ENCODE measurements around the gene TMEM139.

Gene TMEM139

GRCh38 chr7:143290293-143290692 lies 5.5 kb downstream of the TMEM139 start:
- DNase-seq = no peak

- DNase-seq = no peak
Observed at GRCh38 chr7:143292876-143293275, 8.1 kb downstream of the TMEM139 start.

- DNase-seq = no peak
Observed at GRCh38 chr7:143295870-143296269, 11.1 kb downstream of the TMEM139 start.

GRCh38 chr7:143296686-143297085 lies 11.9 kb downstream of the TMEM139 start:
- no peak for DNase-seq

- DNase-seq = no peak
Observed at GRCh38 chr7:143299346-143299745, 14.6 kb downstream of the TMEM139 start.

GRCh38 chr7:143299840-143300239 lies 15.1 kb downstream of the TMEM139 start:
- no peak for DNase-seq

- no peak for DNase-seq
Observed at GRCh38 chr7:143300959-143301935, 16.5 kb downstream of the TMEM139 start.

GRCh38 chr7:143303733-143304132 lies 19.0 kb downstream of the TMEM139 start:
- DNase-seq = no peak

GRCh38 chr7:143304938-143305337 lies 20.2 kb downstream of the TMEM139 start:
- DNase-seq = no peak

- no peak for DNase-seq
Observed at GRCh38 chr7:143305423-143306070, 20.8 kb downstream of the TMEM139 start.

GRCh38 chr7:143308632-143309031 lies 23.9 kb downstream of the TMEM139 start:
- DNase-seq = no peak

- no peak for DNase-seq
Observed at GRCh38 chr7:143314127-143314526, 29.4 kb downstream of the TMEM139 start.

GRCh38 chr7:143315776-143316175 lies 31.0 kb downstream of the TMEM139 start, which contains the start of gene CLCN1:
TSS of gene CLCN1 (plus strand) at chr7:143316111. CDS start at chr7:143316213, 102 bp downstream.
- DNase-seq = no peak

- no peak for DNase-seq
Observed at GRCh38 chr7:143316492-143316891, 31.7 kb downstream of the TMEM139 start.

- no peak for DNase-seq
Observed at GRCh38 chr7:143318661-143319060, 33.9 kb downstream of the TMEM139 start.

GRCh38 chr7:143320620-143321019 lies 35.9 kb downstream of the TMEM139 start:
- DNase-seq = no peak

- no peak for DNase-seq
Observed at GRCh38 chr7:143321242-143321641, 36.5 kb downstream of the TMEM139 start.

- DNase-seq = no peak
Observed at GRCh38 chr7:143321734-143322133, 37.0 kb downstream of the TMEM139 start.

- no peak for DNase-seq
Observed at GRCh38 chr7:143322760-143323633, 38.2 kb downstream of the TMEM139 start.

GRCh38 chr7:143323653-143324052 lies 38.9 kb downstream of the TMEM139 start:
- no peak for DNase-seq

- DNase-seq = no peak
Observed at GRCh38 chr7:143325240-143325639, 40.5 kb downstream of the TMEM139 start.

- no peak for DNase-seq
Observed at GRCh38 chr7:143327903-143328302, 43.1 kb downstream of the TMEM139 start.
